HG03175 (cell line): ENCODE data around the gene TIGD4.
"Not testable (repeated sequence)": the region's sequence is repeated elsewhere in the genome, so short reads cannot be mapped to it uniquely, and the experiment has no call there.

Experiments used
- ATAC-seq: cut with Tn5 transposase; IDR thresholded peaks from one replicate; pipeline ENCODE4 v1.9.1; 2021; ENCODE audit warnings: mild to moderate bottlenecking, moderate library complexity; ENCODE audit not compliant: unreplicated experiment

The TIGD4 gene

GRCh38 chr4:152784490-152785350 is 5.2 kb upstream of the TIGD4 start:
- ATAC-seq: no peak

DNA sequence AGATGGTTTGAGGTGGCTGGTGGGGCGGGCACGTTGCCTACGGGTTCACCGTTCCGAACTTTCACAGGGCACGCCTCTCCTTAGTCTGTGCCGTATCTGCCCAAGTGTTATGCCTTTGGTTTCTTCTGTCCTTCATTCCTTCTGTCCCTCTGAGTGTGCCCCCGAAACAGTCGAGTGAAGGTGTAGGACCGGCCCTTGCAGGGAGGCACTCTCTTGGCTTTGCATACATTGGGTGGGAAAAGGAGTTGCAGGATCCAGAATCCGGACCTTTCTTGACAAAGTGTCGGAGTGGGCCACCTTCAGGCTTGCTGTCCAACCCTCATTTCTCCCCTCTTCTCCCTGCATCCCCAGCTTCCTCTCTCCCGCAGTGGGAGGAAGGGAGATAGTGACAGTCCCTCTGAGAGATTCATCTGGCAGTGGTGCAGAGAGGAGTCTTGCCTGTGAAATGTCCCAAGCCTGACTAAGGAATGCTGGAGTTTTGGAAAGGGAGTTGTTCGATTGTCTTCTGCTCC is 793 bp upstream of the TIGD4 start:
- peak; percentile 41 for ATAC-seq

DNA sequence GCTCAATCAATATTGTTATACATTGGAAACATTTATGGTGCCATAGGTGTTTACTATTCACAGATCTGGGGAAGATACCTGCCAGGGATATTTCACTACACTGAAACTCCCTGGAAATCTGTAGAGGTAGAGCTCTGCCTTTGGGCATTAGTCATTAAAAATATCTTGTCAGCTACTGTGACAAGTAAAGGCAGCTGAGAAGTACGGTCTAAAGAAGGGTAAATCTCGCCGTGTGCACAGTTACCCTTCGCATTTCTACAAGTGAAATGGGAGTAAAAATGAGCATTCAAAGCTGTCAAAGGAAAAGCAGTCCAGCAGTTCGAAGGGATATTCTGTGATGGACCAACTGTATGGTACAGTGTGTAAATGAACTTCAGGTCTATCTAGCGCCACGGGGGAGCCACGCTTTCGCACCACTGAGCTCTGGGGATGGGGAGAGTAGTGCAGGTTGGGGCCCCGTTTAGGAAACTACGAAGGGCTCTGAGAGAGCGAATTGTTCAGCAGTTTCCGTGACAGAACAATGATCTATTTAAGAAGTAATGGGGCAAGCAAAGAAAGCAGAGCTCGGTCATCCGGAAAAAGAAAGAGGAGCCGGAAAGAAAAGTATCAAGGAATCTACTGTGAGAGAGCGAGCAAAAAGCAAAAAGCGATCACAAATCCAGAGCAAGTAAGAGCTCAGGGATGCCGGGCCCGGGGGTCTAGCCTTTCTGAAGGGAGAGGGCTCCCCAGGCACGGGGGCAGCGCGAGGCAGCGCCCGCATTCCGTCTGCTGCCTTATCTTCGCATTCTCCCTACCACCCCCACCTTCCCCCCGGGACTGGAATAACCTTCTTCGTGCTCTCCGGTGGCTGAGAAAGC is 646 bp downstream of the TIGD4 start:
- peak; percentile 22 for ATAC-seq

DNA sequence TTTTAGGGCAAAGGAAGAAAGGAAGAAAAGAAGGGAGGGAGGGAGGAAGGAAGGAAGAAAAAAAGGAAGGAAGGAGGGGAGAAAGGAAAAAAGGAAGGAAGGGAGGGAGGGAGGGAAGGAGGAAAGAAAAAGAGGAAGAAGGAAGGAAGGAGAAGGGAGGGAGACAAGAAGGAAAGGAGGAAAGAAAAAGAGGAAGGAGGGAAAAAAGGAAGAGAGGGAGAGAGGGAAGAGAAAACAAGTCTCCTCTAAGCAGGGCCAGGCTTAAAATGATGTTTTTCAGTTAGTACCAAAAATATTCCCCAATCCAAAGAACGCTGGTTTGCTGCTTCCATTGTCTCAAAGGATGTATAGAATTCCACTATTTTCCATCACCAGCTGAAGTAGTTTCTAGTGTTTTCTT is 2.0 kb downstream of the TIGD4 start:
- no peak for ATAC-seq

- no peak for ATAC-seq
These were observed 3.2 kb downstream of the TIGD4 start for GRCh38 chr4:152776352-152776751.

DNA sequence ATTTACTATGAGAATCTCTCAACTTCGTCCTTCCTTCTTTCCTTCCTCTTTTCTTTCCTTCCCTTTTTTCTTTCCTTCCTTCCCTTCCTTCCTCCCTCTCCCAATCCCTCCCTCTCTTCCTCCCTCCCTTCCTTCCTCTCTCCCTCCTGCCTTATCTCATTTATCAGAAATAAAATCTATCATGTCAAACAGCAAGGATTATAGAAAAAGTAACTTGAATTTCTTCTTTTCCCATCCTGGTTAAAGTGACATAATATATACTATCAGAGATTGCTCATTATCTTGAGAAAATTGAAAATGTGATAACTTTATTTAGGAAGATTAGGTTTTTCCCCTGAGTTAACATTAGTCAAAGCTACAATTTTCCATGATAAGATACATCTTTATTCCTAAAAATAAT is 5.6 kb downstream of the TIGD4 start:
- no peak for ATAC-seq

DNA sequence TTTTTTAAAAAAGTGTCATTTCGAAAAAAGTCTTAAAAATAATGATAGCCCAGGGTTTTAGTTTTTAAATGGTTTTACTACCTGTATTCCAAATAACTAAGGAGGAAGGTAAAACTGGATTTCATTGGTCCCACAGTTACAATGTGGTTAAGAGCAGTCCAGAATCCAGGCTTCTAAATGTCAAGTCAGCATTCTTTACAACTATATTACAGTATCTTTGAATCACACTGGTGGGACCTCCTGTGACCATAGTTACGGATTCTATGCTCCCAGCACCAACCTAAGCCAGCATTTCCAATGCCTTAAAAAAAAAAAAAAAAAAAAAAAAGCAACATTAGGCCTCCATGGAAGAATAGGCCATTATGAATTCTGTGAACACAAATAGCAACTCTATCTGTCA is 6.2 kb downstream of the TIGD4 start:
- no peak for ATAC-seq

DNA sequence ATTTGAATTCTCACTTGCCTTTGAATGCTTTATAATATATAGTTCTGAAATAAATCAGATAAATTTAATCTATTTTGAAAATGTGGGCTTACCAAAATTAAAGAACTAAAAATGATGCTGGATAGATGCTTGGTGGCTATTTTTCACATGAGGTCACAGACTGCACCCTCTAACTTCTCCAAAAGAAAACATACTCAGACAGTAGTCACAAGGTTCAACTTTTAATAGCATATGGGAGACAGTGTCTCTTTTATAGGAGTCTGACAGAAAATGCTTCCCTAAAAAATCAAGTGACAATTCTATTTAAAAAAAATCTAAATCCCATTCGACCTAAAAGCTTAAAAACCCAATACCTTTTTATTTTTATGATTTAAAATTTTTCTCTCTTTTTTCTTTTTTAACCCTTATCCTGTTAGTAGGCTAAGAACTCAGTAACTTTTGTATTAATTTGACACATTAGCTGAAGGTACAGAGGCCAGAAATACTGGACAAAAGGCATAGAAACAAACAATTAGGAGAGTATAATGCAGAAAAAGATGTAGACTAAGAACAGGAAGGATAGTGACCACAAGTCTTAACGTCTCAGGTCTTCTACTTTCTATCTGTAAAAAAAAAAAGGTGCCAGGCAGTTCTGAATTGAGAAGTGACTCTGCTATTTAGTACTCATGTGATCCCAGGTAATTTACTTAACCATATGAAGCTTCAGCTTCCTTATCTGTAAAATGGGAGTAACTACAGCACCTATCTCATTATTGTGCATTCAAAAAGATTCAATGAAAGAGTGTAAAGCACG is 7.6 kb downstream of the TIGD4 start:
- ATAC-seq: peak; percentile 95

DNA sequence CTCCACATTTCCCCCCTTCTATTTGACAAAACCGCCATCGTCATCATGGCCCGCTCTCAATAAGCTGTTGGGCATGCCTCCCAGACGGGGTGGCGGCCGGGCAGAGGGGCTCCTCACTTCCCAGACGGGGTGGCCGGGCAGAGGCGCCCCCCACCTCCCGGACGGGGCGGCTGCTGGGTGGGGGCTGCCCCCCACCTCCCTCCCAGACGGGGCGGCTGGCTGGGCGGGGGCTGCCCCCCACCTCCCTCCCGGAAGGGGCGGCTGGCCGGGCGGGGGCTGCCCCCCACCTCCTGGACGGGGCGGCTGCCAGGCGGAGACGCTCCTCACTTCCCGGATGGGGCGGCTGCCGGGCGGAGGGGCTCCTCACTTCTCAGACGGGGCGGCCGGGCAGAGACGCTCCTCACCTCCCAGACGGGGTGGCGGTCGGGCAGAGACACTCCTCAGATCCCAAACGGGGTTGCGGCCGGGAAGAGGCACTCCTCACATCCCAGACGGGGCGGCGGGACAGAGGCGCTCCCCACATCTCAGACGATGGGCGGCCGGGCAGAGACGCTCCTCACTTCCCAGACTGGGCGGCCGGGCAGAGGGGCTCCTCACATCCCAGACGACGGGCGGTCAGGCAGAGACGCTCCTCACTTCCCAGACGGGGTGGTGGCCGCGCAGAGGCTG is 14.3 kb downstream of the TIGD4 start:
- not testable (repeated sequence) for ATAC-seq

DNA sequence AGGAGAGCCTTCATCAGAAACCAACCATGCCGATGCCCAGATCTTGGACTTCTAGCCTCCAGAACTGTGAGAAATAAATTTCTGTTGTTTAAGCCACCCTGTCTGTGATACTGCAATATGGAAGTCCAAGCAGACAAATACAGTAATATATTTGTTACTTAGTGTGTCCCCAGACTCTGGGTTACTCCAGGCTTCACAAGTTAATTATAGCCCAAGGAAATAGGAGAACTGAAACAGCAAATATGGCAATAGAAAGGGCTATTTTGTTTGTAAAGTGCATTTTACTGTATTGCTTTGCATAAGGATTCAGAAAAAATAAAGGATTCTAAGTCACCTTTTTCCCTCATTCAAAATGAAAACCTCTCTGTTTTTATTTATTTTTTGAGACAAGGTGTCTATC is 15.7 kb downstream of the TIGD4 start:
- no peak for ATAC-seq

DNA sequence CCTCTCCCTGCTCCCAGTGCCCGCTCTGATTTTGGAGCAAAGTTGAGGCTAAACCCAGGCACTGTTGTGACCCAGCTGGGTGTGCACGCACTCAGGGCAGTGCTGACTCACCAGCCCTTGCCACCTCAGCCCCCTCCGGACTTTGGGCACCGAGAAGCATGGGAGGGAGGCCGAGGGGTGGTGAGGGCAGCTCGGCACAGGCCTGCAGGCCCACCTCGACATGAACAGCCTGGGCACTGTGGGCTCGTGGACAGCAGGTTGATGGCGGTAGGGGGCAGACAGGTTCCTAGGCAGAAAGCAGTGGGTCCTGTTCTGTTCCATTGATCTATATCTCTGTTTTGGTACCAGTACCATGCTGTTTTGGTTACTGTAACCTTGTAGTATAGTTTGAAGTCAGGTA is 30.9 kb downstream of the TIGD4 start:
- ATAC-seq: no peak

- no peak for ATAC-seq
These were observed 32.1 kb downstream of the TIGD4 start for GRCh38 chr4:152747444-152747843.

GRCh38 chr4:152738827-152739226 is 40.7 kb downstream of the TIGD4 start:
- ATAC-seq: no peak

GRCh38 chr4:152735906-152736305 is 43.6 kb downstream of the TIGD4 start:
- ATAC-seq: no peak

GRCh38 chr4:152735396-152735859 is 44.1 kb downstream of the TIGD4 start:
- ATAC-seq: peak; percentile 42

GRCh38 chr4:152734699-152735050 is 44.9 kb downstream of the TIGD4 start:
- ATAC-seq: no peak

DNA sequence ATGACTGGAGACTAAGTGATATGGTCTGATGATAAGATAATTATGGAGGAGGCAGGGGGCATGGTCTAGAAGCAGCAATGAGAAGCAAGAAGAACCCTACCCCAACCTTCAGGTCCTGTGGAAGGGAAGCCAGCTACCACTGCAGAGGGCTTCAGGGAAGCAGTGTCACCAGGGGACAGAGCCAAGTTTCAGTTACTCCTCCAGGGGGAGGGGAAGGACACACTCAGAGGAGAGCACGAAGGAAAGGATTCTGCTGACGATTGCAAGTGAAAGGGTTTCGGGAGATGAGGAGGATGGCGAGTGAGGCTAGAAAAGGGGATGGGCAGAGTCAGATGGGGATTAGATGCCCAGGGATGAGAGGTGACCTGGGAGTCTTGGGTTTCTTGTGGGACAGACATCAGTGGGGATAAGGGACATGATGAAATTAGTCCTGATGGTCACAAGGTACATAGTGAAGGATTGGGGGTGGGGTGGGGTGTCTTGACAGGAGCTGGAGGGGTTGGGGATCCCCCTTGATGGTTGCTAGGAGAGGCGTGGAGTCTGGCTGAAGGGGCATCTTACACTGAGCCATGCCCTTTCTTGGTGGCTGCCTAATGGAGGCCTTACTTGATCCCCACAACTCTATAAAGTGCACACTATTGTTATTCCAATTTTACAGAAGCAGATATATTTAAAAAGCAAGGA is 45.4 kb downstream of the TIGD4 start:
- ATAC-seq: no peak

DNA sequence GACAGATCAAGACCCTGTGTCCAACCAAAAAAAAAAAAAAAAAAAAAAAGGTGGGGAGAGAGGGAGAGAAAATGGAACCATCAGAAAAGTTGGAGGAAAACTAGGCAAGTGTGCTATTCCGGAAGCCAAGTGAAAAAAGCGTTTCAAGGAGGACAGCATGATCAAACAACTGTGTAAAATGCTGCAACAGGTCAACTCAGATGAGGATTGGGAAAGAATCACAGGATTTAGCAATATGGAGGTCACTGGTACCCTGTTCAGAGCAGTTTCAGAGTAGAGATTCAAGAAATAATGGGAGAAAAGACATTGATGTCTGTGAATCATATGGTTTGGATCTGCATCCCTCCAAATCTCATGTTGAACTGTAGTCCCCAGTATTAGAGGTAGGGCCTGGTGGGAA is 47.5 kb downstream of the TIGD4 start:
- ATAC-seq: no peak

- ATAC-seq: no peak
These were observed 50.1 kb downstream of the TIGD4 start for GRCh38 chr4:152729466-152729865.

GRCh38 chr4:152728343-152728742 is 51.2 kb downstream of the TIGD4 start:
- ATAC-seq: no peak
